Spleen (tissue), 7 donors: Measurements from ENCODE around the gene FAM169A.

Experiments
- POLR2A ChIP-seq, 3 donors: fragments of 450-650 bp; IDR thresholded peaks; one replicate each; pipeline ENCODE4 v1.5.1; 2017; ENCODE audit warnings: antibody characterized with exemption in 3 of 3, mild to moderate bottlenecking in 1 of 3
- POLR2AphosphoS5 ChIP-seq, 3 donors: sonication (generic); formaldehyde crosslinking; IDR thresholded peaks; one replicate each; pipeline ENCODE4 v1.5.1; 2017; ENCODE audit warnings: antibody characterized with exemption in 3 of 3
- TF ChIP-seq, protein P1 (sequence below), 11 experiments: fragments of 200-600 bp in 7 of 11; fragments of 450-650 bp in 4 of 11; sonication (generic) in 4 of 11; IDR thresholded peaks in 8 of 11; conservative IDR thresholded peaks in 3 of 11; 1 replicate in 7 of 11; 2 replicates in 4 of 11; pipeline versions ENCODE4 v1.4.0 to v1.8.0; 2016 to 2021; ENCODE audit warnings: antibody characterized with exemption in 11 of 11, inconsistent platforms in 4 of 11, mild to moderate bottlenecking in 1 of 11
- donor health status: DM: no; HTN: no; CAD: no; lungs with moderate emphysema.
- donor health status: DM: no; HTN: no; CAD: no.
- donor health status: DM: no; HTN: no; CAD: no.

DNA sequence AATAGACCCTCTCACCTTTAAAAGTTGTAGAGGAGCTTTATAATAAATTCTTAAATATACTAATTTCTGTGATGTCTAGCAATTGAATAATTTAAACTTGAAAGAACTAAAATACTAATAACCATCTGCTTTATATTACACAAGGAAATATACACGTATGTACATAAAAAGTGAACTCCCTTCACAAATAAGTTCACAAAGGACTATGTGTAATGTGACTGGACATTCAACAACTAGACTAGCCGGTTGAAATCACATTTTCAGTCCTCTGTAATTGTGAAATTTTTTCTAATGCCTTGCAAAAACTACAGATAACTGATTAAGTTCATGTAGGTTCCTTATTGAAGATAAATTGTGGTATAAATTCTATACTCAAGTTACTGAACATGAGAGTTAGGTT lies 87.6 kb downstream of the FAM169A start:
- TF ChIP-seq, protein P1, sequence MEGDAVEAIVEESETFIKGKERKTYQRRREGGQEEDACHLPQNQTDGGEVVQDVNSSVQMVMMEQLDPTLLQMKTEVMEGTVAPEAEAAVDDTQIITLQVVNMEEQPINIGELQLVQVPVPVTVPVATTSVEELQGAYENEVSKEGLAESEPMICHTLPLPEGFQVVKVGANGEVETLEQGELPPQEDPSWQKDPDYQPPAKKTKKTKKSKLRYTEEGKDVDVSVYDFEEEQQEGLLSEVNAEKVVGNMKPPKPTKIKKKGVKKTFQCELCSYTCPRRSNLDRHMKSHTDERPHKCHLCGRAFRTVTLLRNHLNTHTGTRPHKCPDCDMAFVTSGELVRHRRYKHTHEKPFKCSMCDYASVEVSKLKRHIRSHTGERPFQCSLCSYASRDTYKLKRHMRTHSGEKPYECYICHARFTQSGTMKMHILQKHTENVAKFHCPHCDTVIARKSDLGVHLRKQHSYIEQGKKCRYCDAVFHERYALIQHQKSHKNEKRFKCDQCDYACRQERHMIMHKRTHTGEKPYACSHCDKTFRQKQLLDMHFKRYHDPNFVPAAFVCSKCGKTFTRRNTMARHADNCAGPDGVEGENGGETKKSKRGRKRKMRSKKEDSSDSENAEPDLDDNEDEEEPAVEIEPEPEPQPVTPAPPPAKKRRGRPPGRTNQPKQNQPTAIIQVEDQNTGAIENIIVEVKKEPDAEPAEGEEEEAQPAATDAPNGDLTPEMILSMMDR (IDR thresholded peaks at IDR 0.05 in 8 of 11, conservative IDR thresholded peaks at IDR 0.05 in 3 of 11): no peak
- TF ChIP-seq POLR2A (IDR thresholded peaks at IDR 0.05) (no peak), POLR2AphosphoS5 (IDR thresholded peaks at IDR 0.05) (no peak)
